ENCODE results near the gene HMGCS1.
"Not testable (repeated sequence)": the region's sequence is repeated elsewhere in the genome, so short reads cannot be mapped to it uniquely, and the experiment has no call there.

Gene HMGCS1

DNA sequence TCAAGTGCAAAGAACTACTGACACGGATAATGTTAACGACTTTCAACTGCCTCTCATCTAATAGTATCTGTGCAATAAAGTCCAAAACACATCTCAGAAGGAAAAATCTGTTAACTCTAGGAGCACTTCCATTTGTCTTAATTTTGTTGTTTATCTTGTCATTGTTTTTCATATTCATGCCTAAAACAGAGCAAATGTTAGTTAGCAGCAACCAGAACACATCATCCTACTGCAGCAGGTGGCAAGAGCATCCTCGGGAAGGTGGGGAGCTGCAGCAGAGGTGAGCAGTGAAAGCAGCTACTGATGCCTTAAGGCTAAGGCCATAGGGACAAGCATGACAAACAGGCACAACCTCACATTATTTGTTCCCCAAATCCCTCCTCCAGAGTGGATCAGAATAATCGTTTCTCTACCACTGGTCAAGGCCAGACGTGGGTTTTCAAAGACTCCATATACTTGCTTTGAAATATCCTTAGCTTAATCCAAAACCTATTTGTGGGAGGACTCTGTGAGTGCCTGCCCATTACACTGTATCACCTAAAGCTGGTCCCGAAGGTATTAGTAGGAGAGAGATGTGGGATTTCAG is 1.0 kb downstream of the HMGCS1 start:
- H3K27me3 ChIP-seq (ENCODE audit: control insufficient read depth in 3 of 3, insufficient read depth in 3 of 3, low read depth in 1 of 3, low read length in 3 of 3): no peaks in the 10 kb centered on the region
- H2AK5ac ChIP-seq (ENCODE audit: low read depth, low read length): no peak overlapping the region
- peak overlapping the region; percentile 47 for H3K4me2 ChIP-seq (ENCODE audit: insufficient read depth, low read length, poor library complexity, severe bottlenecking)
- H3K9me3 ChIP-seq (replicated peaks in 1 of 2; ENCODE audit: control insufficient read depth in 2 of 2, insufficient read depth in 1 of 2, low read depth in 1 of 2, low read length in 2 of 2): no peaks in the 10 kb centered on the region
- H3K79me1 ChIP-seq (ENCODE audit: low read depth, low read length): no peaks in the 10 kb centered on the region
- no peak overlapping the region for H2AFZ ChIP-seq (ENCODE audit: low read length)
- peak overlapping the region; percentile 85 for H3K9ac ChIP-seq (ENCODE audit: low read depth, low read length, poor library complexity)
- H3K4ac ChIP-seq (ENCODE audit: low read length): no peak overlapping the region
- no CpG with 5 or more reads among the region's 6 CpGs for WGBS, 2 donors (ENCODE audit: extremely low coverage in 2 of 2, insufficient read length in 2 of 2, insufficient replicate concordance in 1 of 2)
- no peak overlapping the region for H2BK5ac ChIP-seq (ENCODE audit: low read length)
- H2BK12ac ChIP-seq (ENCODE audit: low read length): no peak overlapping the region
- H3K4me1 ChIP-seq (ENCODE audit: control insufficient read depth in 2 of 2, insufficient read depth in 1 of 2, low read depth in 1 of 2, low read length in 2 of 2): peaks cover 8 to 23% of the 10 kb centered on the region in 2 donors
- H3K4me3 ChIP-seq (ENCODE audit: low read length in 2 of 2): peak overlapping the region; percentile 66 to 95
- H3K36me3 ChIP-seq (replicated peaks in 1 of 2; ENCODE audit: control insufficient read depth in 2 of 2, insufficient read depth in 2 of 2, low read length in 2 of 2): peaks cover 7 to 53% of the 10 kb centered on the region in 2 donors
- H2BK15ac ChIP-seq (ENCODE audit: low read length): no peak overlapping the region
- H3K23ac ChIP-seq (ENCODE audit: low read depth, low read length, poor library complexity): no peak overlapping the region
- no peak overlapping the region for H4K91ac ChIP-seq (ENCODE audit: low read depth, low read length, poor library complexity)
- H3K14ac ChIP-seq (ENCODE audit: low read length): no peak overlapping the region
- no peak for DNase-seq (ENCODE audit: low spot score)
- H2BK120ac ChIP-seq (ENCODE audit: low read depth, low read length): no peak overlapping the region
- no peak overlapping the region for H3K18ac ChIP-seq (ENCODE audit: low read length)
- H3K27ac ChIP-seq (replicated peaks; ENCODE audit: low read length): no peak overlapping the region
- no peak overlapping the region for H4K8ac ChIP-seq (ENCODE audit: low read depth, low read length)

DNA sequence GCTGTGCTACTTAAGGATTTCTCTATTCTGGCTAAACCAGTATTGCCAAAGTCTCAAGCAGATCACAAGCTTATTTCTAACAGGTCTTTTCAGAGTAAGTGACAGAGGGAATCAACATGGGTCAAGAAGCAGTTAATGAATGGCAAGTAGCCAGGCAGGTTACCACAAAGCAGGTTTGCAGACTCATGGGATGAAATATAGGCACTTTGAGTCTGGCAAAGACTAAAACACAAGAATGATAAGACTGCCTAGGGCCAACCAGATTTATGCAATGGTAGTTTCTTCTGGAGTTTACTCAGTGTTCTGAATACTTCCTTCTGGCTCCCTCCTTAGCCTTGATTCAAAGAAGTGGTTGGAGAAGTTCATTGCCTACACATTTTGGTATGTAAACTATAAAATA is 3.6 kb downstream of the HMGCS1 start:
- H3K4me1 ChIP-seq (ENCODE audit: control insufficient read depth in 2 of 2, insufficient read depth in 1 of 2, low read depth in 1 of 2, low read length in 2 of 2): peaks cover 8 to 19% of the 10 kb centered on the region in 2 donors
- no peak overlapping the region for H4K8ac ChIP-seq (ENCODE audit: low read depth, low read length)
- H3K4me2 ChIP-seq (ENCODE audit: insufficient read depth, low read length, poor library complexity, severe bottlenecking): peak overlapping the region; percentile 59
- no peak overlapping the region for H2BK5ac ChIP-seq (ENCODE audit: low read length)
- no peak overlapping the region for H3K14ac ChIP-seq (ENCODE audit: low read length)
- H3K27me3 ChIP-seq (ENCODE audit: control insufficient read depth in 3 of 3, insufficient read depth in 3 of 3, low read depth in 1 of 3, low read length in 3 of 3): no peaks in the 10 kb centered on the region
- DNase-seq (ENCODE audit: low spot score): no peak
- H3K79me1 ChIP-seq (ENCODE audit: low read depth, low read length): no peaks in the 10 kb centered on the region
- H2BK15ac ChIP-seq (ENCODE audit: low read length): no peak overlapping the region
- H2AFZ ChIP-seq (ENCODE audit: low read length): no peak overlapping the region
- no peak overlapping the region for H4K91ac ChIP-seq (ENCODE audit: low read depth, low read length, poor library complexity)
- H3K4ac ChIP-seq (ENCODE audit: low read length): no peak overlapping the region
- H3K18ac ChIP-seq (ENCODE audit: low read length): no peak overlapping the region
- H2BK12ac ChIP-seq (ENCODE audit: low read length): no peak overlapping the region
- H3K4me3 ChIP-seq (ENCODE audit: low read length in 2 of 2): peak overlapping the region; percentile 66
- no peak overlapping the region for H3K27ac ChIP-seq (replicated peaks; ENCODE audit: low read length)
- H2BK120ac ChIP-seq (ENCODE audit: low read depth, low read length): no peak overlapping the region
- H3K36me3 ChIP-seq (replicated peaks in 1 of 2; ENCODE audit: control insufficient read depth in 2 of 2, insufficient read depth in 2 of 2, low read length in 2 of 2): peaks cover 7 to 78% of the 10 kb centered on the region in 2 donors
- H3K9ac ChIP-seq (ENCODE audit: low read depth, low read length, poor library complexity): no peak overlapping the region
- H3K23ac ChIP-seq (ENCODE audit: low read depth, low read length, poor library complexity): no peak overlapping the region
- H3K9me3 ChIP-seq (replicated peaks in 1 of 2; ENCODE audit: control insufficient read depth in 2 of 2, insufficient read depth in 1 of 2, low read depth in 1 of 2, low read length in 2 of 2): no peaks in the 10 kb centered on the region
- H2AK5ac ChIP-seq (ENCODE audit: low read depth, low read length): no peak overlapping the region

DNA sequence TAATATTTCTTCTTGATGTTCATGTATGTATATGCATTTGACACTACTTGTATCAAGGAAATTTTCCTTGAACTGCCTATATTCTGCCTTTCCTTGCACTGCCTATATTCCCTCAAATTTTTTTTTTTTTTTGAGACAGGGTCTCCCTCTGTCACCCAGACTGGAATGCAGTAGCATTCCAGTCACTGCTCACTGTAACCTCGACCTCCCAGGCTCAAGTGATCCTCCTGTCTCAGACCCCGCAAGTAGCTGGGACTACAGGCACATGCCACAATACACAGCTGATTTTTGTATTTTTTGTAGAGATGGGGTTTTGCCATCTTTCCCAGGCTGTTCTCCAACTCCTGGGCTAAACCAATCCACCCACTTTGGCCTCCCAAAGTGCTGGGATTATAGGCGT is 4.1 kb downstream of the HMGCS1 start:
- Histone ChIP-seq H3K4me3 (ENCODE audit: low read length in 2 of 2) (peak overlapping the region; percentile 66), H3K27ac (replicated peaks; ENCODE audit: low read length) (no peak overlapping the region), H3K14ac (ENCODE audit: low read length) (no peak overlapping the region), H3K4ac (ENCODE audit: low read length) (no peak overlapping the region), H2BK15ac (ENCODE audit: low read length) (no peak overlapping the region), H3K27me3 (ENCODE audit: control insufficient read depth in 3 of 3, insufficient read depth in 3 of 3, low read depth in 1 of 3, low read length in 3 of 3) (no peaks in the 10 kb centered on the region), H4K91ac (ENCODE audit: low read depth, low read length, poor library complexity) (no peak overlapping the region), H4K8ac (ENCODE audit: low read depth, low read length) (no peak overlapping the region), H3K18ac (ENCODE audit: low read length) (no peak overlapping the region), H3K23ac (ENCODE audit: low read depth, low read length, poor library complexity) (no peak overlapping the region), H2BK5ac (ENCODE audit: low read length) (no peak overlapping the region), H3K9ac (ENCODE audit: low read depth, low read length, poor library complexity) (no peak overlapping the region), H2BK12ac (ENCODE audit: low read length) (no peak overlapping the region), H3K9me3 (replicated peaks in 1 of 2; ENCODE audit: control insufficient read depth in 2 of 2, insufficient read depth in 1 of 2, low read depth in 1 of 2, low read length in 2 of 2) (no peaks in the 10 kb centered on the region), H3K4me2 (ENCODE audit: insufficient read depth, low read length, poor library complexity, severe bottlenecking) (peak overlapping the region; percentile 59), H3K36me3 (replicated peaks in 1 of 2; ENCODE audit: control insufficient read depth in 2 of 2, insufficient read depth in 2 of 2, low read length in 2 of 2) (peaks cover 7 to 83% of the 10 kb centered on the region in 2 donors), H3K4me1 (ENCODE audit: control insufficient read depth in 2 of 2, insufficient read depth in 1 of 2, low read depth in 1 of 2, low read length in 2 of 2) (peaks cover 6 to 17% of the 10 kb centered on the region in 2 donors), H2AK5ac (ENCODE audit: low read depth, low read length) (no peak overlapping the region), H2AFZ (ENCODE audit: low read length) (no peak overlapping the region), H3K79me1 (ENCODE audit: low read depth, low read length) (no peaks in the 10 kb centered on the region), H2BK120ac (ENCODE audit: low read depth, low read length) (no peak overlapping the region)
- no CpG with 5 or more reads among the region's 3 CpGs for WGBS, 2 donors (ENCODE audit: extremely low coverage in 2 of 2, insufficient read length in 2 of 2, insufficient replicate concordance in 1 of 2)
- no peak for DNase-seq (ENCODE audit: low spot score)

DNA sequence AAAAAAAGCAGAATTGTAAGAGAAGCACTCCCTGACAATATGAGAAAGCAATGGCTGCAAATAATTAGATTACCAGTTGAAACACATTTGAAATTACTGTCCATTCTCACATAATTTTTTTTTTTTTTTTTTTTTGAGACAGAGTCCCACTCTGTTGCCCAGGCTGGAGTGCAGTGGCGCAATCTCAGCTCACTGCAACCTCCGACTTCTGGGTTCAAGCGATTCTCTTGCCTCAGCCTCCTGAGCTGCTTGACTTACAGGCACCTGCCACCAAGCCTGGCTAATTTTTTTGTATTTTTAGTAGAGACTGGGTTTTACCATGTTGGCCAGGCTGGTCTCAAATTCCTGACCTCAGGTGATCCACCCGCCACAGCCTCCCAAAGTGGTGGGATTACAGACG is 6.3 kb downstream of the HMGCS1 start:
- not testable (repeated sequence) for H3K27me3 ChIP-seq (ENCODE audit: control insufficient read depth in 3 of 3, insufficient read depth in 3 of 3, low read depth in 1 of 3, low read length in 3 of 3); H4K8ac ChIP-seq (ENCODE audit: low read depth, low read length); H3K14ac ChIP-seq (ENCODE audit: low read length); H2BK15ac ChIP-seq (ENCODE audit: low read length); H3K4ac ChIP-seq (ENCODE audit: low read length); H4K91ac ChIP-seq (ENCODE audit: low read depth, low read length, poor library complexity); H3K23ac ChIP-seq (ENCODE audit: low read depth, low read length, poor library complexity); H3K9me3 ChIP-seq (replicated peaks in 1 of 2; ENCODE audit: control insufficient read depth in 2 of 2, insufficient read depth in 1 of 2, low read depth in 1 of 2, low read length in 2 of 2); H3K79me1 ChIP-seq (ENCODE audit: low read depth, low read length); H2BK12ac ChIP-seq (ENCODE audit: low read length); H3K18ac ChIP-seq (ENCODE audit: low read length); H2AFZ ChIP-seq (ENCODE audit: low read length); H3K27ac ChIP-seq (replicated peaks; ENCODE audit: low read length); H2BK5ac ChIP-seq (ENCODE audit: low read length); H3K9ac ChIP-seq (ENCODE audit: low read depth, low read length, poor library complexity); H2BK120ac ChIP-seq (ENCODE audit: low read depth, low read length); H2AK5ac ChIP-seq (ENCODE audit: low read depth, low read length); DNase-seq (ENCODE audit: low spot score)
- WGBS, 2 donors (ENCODE audit: extremely low coverage in 2 of 2, insufficient read length in 2 of 2, insufficient replicate concordance in 1 of 2): no CpG with 5 or more reads among the region's 5 CpGs
- Histone ChIP-seq H3K4me1 (ENCODE audit: control insufficient read depth in 2 of 2, insufficient read depth in 1 of 2, low read depth in 1 of 2, low read length in 2 of 2) (peaks cover 11 to 32% of the 10 kb centered on the region in 2 donors), H3K4me3 (ENCODE audit: low read length in 2 of 2) (peak overlapping the region in 1 of 2 donors; percentile 66), H3K4me2 (ENCODE audit: insufficient read depth, low read length, poor library complexity, severe bottlenecking) (peak overlapping the region; percentile 48), H3K36me3 (replicated peaks in 1 of 2; ENCODE audit: control insufficient read depth in 2 of 2, insufficient read depth in 2 of 2, low read length in 2 of 2) (peaks cover 13 to 100% of the 10 kb centered on the region in 2 donors)
